Stimulated activated naive CD8-positive, alpha-beta T cell treated with anti-CD3 and anti-CD28 coated beads, Interleukin-15, Interleukin-2, amounts not matched to agents 100 U/mL and 50 U/mL, for 24 hours (primary cell): ENCODE results near the gene RGS5.
A peak's percentile ranks its signal among the peaks of the same experiment; 100 is the strongest.

Experiments used
- ATAC-seq: fragments of 150-1000 bp; cut with Tn5 transposase; one replicate; pipeline ENCODE4 v1.10.0; 2021
- DNase-seq: peaks from one replicate; pipeline ENCODE4 v3.0.0; 2021

RGS5 gene

DNA sequence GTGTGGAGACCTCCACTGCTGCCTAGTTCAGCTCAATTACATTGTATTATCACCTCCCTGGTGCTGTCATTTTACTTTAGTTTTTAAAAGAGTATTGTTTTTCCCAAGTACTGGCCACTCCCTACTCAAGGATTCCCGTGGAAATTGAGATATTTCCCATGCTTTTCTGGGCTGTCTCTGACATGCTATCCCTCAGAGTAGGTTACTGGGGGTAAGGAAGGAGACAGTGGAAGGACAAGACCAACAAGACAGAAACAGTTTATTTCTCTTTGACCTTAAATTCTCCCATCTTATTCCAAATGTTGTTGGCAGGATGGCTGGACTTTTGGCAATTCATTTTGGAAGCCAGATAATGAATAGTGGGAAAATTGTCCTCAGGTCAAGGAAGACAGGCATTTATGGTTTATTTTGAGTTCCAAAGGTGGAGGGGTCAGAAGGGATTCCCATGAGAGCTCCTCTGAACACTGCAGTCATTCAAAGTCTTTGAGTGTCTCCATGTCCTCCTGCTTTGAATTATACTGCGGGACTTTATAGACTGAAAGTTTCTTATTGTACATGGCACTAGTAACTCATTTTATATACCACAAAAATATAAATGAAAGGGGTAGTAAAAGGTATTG lies 20.3 kb downstream of the RGS5 start:
- no peak for ATAC-seq
- no peak for DNase-seq

DNA sequence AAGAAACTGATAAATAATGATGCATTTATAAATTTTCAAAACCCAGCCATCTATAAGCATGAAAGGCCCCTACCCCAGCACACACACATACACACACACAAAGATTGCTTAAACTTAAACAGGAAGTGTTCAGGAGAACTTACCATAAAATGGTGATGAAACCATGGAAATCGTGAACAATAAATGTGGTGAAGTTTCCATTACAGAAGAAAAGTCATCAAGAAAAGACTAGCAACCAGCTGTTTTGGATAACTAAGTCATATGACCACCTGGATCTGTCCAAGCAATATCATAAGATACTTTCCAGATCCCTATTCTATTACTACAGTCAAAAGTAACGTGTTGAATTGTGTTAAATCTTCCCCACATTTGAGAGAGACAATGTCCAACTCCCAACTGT lies 24.1 kb downstream of the RGS5 start:
- no peak for ATAC-seq
- DNase-seq: no peak

DNA sequence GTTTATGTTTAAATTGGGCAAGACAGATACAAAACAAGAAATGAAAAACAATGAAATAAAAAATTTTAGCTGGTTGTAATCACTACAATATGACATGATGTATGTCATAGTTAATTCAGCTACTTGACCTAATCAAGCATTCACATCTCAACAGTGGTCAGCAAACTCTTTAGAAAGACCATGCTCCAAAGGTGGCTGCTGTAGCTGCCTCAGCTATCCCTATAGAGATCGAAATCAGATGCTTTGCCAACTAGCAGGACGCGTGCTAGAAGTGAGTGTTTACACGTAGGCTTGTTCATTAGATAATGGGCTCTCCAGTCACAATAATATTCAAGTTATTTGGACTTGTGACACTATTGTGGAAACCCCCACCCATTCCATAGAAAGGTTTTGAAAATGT lies 25.9 kb downstream of the RGS5 start:
- ATAC-seq (no peak), DNase-seq (no peak)

DNA sequence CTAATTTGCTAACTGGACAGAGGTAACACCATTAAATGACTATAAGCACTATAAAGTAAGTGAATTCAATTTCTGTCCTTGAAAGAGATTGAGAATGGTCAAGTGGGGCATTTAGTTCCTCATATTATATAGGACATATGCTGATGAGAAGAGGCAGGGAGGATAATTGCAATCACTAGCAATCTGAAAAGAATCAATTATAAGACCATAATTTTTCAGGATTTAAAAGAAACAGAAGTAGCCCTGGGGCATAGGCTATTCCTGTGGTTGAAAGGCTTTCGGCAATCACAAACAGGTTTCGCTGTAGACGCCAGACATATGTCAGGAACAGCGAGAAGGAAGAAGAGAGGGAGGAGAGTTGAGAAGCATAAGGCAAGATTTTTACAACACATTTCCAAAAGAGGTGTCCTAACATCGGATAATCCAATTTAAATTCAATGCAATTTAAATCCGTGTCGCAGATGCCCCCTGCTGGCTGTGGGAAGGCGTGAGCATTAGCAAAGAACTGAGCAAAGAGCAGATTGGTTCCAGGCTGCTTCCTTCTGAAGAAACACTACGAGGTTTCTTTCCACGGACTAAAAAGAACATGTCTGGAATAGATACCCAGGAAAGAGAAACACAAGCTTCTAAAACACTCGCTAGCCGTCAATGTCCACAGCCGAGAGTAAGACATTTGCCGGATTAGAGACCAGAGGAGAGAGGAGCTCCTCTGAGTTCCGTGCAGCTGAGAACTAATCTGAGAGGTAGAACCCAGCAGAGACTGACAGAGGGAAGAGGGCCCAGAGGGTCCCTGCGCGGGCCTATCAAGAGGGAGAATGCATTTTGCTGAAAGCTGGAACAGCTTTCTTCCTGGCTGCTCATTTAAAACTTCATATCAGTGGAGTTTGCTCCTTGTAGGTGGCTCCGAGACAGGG lies 27.9 kb downstream of the RGS5 start:
- DNase-seq (peak; percentile 60), ATAC-seq (no peak)

DNA sequence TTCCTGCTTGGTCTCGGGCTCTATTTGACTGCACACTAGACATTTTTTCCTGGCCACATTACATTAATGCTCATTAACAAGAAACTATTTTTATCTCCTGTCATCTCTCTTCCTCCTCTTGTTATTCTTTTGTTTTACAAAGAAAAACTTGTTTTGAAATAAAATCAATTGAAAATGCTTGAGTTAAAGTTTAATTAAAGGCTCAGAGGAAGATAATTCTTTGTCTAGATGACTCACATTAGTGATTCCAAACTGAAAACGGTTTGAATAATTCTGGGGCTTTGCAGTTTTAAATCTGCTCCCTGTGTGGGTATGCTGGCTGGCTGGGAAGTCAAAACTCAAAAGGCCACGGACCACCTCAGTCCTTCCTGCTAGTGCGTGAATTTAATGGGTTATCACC lies 29.6 kb downstream of the RGS5 start:
- DNase-seq (no peak), ATAC-seq (no peak)

DNA sequence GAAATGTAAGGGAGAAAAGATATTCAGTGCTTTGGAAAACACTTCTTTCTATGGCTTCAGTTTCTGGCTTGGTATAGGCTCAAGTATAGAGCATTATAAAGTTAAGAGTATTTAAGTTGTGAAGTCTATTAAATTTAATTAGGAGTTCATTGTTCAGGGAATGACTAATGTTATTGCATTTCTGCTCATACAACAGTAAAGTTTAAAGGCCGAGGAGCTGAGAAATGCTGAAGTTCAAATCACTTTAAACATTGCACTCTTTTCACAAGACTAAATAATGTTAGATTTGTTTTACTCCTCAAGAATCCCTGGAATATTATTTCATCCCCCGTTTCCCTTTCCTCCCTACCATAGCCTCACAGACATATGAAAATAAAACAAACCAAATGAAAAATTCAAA lies 30.1 kb downstream of the RGS5 start:
- no peak for ATAC-seq

DNA sequence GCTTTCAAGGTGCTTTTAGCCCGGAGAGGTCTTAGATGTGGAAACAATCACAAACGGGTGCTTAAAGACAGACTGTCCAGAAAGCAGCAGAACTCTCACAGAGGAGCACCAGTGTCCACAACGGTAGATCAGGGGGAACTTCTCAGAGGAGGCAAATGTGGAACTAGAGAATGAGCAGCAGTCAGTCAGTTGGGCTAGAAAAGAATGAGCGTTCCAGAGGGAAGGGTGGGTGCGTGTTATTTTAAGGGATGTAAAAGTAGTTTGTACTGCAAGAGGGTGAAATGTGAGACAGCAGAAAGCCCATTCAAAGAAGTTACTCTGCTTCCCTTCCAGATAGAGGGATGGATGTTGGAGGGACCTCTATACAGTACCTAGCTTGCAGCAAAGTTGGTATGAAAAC lies 30.9 kb downstream of the RGS5 start:
- no peak for ATAC-seq
- DNase-seq: no peak

More for the DNA sequence above, 30.1 kb downstream of the RGS5 start:
- DNase-seq: no peak

DNA sequence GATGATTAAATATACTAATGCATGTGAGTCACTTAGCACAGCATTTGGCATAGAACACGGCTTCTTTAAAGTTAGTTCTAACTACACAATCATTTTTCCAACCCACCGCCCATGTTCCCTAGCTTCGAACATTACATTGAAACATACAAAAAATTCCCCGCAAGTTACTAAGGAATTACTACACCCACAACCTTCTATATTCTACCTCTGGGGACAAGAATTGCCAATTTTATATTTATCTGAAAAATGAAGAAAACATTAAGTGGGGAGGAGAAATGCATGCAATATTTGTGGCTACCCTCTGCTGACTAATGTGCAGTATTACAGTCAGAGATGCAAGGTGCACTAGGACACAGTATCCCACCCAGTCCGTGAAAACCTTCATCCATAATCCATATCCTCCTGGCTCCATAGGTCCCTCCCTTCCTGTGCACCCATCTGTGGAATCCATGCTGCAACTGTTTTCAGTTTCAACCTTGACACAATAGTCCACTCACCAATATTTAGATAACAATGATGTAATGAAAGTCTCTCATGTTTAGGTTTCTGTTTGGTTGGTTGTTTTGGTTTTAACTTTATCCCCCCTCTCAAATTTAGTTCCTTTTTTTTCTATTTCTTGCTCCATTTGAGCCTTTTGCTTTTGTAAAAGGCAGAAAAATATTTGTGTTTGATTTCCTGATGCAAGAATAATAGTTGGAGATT lies 31.6 kb downstream of the RGS5 start:
- DNase-seq (no peak), ATAC-seq (no peak)

DNA sequence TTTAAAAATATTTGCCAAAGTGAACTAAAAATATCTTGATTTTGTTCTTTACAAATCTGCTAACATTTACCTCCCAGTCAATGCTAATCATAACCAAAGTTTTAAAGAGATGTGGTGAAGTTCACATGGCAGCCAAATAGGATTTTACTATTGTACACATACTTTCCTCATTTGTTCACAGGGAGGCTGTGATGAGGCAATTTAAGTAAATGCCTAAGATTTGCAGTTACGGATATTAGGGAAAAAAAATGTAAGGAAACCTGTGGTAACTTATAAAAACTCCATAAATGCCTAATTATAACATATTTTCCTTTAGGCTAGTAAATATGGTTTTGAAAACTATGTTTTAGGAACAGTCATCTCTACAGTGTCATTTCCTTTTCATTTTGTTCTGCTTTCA lies 32.4 kb downstream of the RGS5 start:
- no peak for ATAC-seq
- no peak for DNase-seq

DNA sequence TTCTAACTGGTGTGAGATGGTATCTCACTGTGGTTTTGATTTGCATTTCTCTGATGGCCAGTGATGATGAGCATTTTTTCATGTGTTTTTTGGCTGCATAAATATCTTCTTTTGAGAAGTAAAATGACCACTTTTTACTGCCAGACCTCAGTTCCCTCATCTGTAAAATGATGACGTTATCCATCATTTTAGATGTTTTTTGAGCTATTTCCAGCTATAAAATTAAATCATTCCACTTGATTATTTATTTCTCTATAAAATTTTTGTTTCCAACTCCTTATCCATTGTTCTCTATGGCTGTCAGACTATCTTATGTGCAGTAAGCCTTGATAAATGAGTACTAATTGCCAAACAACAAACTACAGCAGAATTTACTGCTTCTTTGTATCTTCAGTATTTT lies 33.2 kb downstream of the RGS5 start:
- no peak for DNase-seq
- ATAC-seq: no peak

DNA sequence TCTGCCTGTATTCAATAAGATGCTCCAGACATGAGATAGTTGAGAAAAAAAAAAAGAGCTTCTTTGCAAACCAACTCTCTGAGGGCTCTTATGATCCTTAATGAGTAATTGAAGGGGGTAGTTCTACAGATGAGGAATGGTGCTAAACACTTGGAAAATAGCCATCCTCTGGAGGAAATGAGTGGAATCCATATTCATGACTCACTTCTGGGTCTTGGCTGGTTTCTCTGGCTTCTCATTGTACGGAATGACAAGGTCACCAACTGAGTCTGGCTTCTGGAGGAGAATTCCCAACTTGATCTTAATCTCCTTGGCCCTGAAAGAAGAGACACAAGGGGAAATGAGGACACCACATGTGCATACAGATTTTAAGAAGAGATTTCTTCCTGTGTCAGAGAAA lies 34.7 kb downstream of the RGS5 start:
- DNase-seq (no peak), ATAC-seq (no peak)

DNA sequence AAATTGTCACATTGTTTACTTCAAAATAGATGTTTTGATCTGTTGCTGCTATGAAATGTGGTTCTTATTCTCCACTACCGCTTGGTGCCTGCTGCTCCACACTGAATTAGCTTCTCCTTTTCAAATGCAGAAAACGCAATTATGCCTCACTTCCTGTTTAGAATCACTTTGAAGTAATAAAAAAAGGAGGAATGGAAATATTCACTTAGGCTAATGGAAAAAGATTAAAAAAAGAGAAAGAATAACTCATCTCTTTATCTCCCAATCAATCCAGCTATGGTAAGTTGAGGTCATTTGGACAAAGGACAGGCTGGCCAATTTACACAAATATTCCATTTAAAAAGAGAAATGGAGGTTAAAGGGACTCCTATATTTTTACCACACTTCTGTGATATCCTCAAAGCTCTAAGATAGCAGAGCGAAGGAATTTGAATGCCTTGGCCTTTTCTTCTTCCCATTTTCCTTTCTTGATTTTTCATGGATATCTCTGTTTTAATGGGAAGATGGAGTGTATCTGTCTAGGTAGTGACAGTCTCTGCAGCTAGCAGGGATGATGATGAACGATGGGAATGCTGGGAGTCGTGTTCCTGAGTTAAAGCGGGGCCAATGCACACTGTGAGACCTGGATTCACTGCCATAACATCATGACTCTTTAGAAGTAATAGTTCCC lies 35.7 kb downstream of the RGS5 start:
- no peak for DNase-seq
- no peak for ATAC-seq

DNA sequence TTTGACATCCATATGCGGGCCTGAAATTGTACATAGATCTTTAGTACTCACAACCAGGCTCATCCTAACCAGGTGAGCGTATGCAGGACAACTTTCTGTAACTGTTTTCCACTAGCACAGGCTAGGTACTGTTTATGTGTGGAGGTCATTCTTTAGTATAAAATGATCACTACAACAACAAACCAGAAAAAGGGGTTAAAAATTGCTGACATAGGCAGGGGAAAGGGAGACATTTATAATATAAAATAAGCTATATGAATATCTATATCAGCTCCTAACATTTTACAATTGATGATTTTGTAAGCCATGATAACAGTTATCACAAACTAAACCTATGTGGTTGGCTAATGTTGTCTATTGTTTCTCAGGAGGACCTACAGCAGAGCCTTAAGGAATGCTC lies 37.6 kb downstream of the RGS5 start:
- no peak for DNase-seq
- no peak for ATAC-seq

DNA sequence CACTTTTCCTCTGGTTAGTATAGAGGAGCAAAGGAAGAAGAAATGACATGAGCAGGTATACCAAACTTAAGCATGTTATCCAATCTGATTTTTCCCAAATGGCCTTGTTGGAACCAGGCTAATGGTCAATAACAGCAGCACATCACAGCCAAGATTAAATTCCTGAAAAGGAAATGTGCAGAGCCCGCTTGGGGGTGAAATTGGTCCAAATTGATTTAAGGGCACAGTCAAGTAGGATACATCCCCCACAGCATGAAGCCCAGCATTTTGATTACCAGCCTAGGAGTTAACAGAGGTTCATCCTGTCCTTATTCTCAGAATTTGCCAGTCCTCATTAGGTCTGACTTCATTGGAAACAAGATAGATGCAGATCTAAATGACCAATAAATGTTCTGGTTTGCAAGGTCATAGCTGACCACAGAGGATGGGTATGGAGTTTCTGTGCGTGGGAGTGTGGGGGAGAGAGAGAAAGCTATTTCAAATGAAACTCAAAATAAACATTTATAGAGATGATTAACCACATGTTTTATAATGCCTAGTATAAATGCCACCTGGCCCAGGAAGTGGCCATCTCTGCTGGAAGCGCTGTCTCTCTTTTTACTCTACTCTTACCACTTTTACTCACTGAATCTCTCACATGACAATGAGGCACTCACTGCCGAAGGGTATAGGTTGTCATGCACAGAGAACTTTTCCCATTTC lies 38.7 kb downstream of the RGS5 start:
- ATAC-seq: no peak
- DNase-seq: no peak

DNA sequence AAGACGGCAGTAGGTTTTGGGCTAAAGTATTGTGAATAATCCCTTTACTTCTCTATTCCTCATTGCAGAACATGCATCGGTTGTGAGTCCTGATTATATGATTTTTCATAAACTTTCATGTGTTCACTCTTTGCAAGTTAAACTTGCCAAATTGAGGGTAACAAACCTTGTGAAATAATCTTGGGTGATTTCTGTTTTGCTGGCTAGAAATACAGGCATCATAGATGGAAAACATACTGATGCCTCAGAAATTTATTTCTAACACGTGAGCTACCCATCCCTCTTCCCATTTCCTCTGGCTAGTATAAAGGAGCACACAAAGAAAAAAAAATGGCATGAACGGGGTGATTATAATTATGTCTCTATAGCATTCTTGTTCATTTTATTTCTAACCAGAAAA lies 39.6 kb downstream of the RGS5 start:
- ATAC-seq: no peak
- no peak for DNase-seq

DNA sequence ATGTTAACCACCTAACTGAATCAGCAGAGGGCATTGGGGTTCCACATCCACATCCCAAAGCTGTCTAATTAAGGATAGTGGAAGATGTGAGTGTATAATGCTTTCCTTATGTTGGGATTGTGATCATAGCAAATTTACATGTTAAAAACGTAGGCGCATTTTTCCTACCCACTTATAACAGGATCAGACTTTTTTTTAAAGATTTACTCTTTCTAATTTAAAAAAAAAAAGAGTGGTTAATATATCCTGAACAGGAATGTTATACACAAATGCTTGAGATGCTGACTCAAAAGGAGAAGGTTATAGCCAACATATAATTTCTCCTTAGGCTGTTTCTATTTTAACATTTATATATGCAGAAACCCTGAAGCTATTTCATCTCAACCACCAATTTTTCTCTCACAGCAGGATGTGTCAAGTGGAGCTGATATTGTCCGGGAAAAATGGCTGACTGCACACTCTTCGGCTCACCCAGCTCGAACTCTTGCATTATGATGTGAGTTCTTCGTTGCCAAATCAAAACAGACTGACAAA lies 40.3 kb downstream of the RGS5 start:
- ATAC-seq (no peak), DNase-seq (no peak)

DNA sequence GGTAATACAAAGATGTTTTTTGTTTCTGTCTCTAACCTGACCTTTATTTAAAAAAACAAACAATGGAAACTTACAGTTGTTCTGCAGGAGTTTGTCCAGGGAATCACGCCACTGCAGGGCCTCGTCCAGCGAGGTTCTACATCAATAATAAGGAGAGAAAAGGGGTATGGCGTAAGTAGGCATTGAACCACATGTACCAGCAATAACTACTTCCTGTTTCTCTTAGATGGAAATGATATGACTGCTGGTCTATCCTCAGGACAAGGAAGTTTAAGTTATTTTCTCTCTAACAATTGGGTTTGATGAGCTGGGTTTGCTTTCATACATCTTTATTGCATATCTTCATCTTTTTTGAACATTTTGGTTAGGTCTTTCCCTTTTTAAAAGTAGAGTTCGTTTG lies 40.9 kb downstream of the RGS5 start:
- ATAC-seq (no peak), DNase-seq (no peak)

DNA sequence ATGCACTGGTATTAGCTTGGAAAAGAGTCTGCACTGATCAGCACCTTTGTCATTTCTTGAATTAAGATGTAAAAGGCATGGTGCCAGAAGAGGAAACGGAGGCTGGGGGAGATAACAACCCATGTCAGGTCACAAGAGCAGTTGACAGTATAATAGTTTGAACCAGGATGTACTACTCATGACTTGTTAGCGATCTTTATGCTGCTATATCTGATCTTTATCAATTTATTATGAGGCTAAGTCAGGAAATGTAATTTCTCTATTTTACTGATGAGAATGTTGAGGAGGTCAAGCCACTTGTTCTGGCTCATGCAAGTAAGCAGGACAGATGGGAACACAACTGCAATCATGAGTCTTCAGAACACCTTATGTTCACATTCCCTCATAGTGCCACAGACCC lies 41.4 kb downstream of the RGS5 start:
- no peak for DNase-seq

DNA sequence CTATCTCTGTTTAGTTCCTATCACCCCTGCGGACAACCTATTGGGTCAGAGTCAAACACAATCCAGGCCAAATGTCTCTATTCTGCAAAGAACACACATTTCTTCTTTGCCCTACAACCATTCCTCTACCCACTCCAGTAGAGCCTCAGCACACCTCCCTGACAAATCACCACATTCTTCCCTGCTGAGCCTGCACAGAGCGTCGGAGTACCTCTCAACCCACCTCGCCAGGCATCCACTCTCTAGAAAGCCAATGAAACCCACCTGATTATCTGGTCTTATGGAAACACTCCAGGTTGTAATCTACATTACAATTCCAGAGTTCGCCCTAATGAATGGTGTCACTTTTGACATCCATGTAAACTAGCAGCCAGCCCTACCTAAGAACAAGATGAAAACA lies 47.1 kb downstream of the RGS5 start:
- DNase-seq (no peak), ATAC-seq (no peak)

More for the DNA sequence above, 41.4 kb downstream of the RGS5 start:
- no peak for ATAC-seq

DNA sequence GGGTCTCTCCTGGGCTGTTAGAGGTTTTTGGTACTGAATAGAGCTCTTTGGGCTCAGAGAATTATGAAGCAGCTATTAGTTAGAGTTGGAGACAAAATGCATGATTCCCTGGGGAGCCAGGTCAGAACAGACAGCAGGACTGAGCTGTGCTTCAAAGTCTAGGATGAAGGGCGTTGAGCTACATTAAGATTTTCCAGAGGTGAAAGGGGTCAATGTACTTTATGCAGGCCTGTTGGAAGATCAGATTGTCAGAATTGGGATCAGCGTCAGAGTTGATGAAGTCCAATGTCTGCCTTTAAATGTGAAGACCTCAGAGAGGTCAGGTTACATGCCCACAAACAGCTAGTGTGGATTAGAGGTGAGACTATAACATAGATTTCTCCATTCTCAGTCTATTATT lies 53.8 kb downstream of the RGS5 start:
- DNase-seq: no peak
- ATAC-seq: no peak

DNA sequence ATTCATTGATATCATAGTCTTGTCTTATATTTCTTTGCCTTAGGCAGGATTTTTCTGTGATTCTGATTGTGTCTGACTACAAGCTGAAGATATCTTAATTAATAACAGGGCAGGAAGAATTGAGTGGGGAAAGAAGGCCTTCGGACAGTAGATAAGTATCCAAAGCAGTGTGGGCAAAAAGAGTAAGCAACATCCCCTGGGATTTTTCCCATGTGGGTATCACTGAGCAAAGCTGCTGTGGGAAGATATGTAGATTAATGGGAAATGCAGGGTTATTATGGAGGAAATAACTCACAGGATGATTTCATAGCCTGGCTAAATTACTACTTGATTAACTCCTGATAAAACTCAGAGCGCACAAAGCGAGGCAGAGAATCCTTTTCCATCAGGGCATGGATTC lies 55.7 kb downstream of the RGS5 start:
- no peak for ATAC-seq
- no peak for DNase-seq

DNA sequence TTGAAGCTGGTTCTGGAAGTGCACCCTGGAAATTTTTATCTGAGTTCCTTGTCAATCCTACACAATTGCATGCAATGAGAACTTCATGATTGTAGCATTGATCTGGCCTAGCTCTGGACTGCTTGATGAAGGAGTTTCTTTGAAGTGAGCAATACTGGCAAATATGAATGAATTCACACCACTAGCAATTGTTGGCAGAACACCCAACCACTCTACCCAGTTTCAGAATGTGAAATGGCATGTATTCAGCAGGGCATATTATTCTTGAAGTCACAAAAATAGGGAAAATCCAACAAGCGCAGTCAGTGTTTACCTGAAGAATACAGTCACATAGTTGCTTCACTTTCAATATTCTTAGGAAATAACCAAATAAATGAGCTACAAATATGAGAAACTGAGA lies 57.3 kb downstream of the RGS5 start:
- DNase-seq (no peak), ATAC-seq (no peak)
